GM06990 (cell line): ENCODE data around the gene ATP2A2.

ENCODE experiments used
- DNase-seq: peaks from one replicate; pipeline ENCODE4 v3.0.0-alpha.2; 2011; ENCODE audit not compliant: insufficient read length; ENCODE audit errors: extremely low read depth
- H3K27me3 ChIP-seq: replicated peaks from 2 replicates; pipeline ENCODE4 v1.6.0; 2011; ENCODE audit warnings: low read length; ENCODE audit not compliant: control insufficient read depth, insufficient read depth
- H3K36me3 ChIP-seq: 2 replicates; pipeline ENCODE4 v1.5.1; 2011; ENCODE audit warnings: low read length; ENCODE audit not compliant: control insufficient read depth, insufficient read depth
- H3K4me3 ChIP-seq: replicated peaks from 2 replicates; pipeline ENCODE4 v1.5.1; 2011; ENCODE audit warnings: low read depth, mild to moderate bottlenecking, control low read depth, low read length
- CTCF ChIP-seq: IDR thresholded peaks from 2 replicates; pipeline ENCODE4 v1.5.1; 2011; ENCODE audit warnings: low read length, control low read depth, mild to moderate bottlenecking, inconsistent platforms; ENCODE audit not compliant: insufficient read depth, poor library complexity, severe bottlenecking

ATP2A2 gene

DNA sequence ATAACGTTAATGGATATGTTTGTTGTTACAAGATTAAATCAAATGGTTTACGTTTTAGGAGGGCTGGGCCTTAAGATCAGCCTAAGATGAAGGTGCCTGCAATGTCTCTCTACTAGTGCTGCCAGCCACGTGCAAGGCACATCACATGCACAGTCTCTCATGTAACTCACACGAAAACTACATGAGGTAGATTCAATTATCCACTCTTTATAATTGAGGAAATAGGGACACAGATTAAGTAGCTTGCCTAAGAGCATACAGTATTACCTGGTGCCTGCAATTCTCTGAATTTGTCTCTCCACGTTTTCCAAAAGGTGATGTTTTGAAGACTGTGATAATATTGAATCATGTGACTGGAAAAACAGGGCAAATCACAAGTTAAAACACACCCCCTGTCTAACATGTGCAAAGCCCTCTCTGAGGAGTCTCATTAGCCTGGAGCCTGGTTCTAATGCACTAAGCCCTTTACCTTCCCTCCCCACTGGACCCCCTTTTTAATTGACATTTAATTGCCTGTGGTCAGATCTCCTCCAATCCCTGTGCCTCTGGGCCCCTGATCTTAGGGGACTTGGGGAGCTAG, 14.6 kb upstream of the ATP2A2 start:
- Histone ChIP-seq H3K36me3 (no peaks in the 10 kb centered on the region), H3K4me3 (no peak overlapping the region), H3K27me3 (no peaks in the 10 kb centered on the region)
- no peak for DNase-seq
- TF ChIP-seq CTCF = no peak

DNA sequence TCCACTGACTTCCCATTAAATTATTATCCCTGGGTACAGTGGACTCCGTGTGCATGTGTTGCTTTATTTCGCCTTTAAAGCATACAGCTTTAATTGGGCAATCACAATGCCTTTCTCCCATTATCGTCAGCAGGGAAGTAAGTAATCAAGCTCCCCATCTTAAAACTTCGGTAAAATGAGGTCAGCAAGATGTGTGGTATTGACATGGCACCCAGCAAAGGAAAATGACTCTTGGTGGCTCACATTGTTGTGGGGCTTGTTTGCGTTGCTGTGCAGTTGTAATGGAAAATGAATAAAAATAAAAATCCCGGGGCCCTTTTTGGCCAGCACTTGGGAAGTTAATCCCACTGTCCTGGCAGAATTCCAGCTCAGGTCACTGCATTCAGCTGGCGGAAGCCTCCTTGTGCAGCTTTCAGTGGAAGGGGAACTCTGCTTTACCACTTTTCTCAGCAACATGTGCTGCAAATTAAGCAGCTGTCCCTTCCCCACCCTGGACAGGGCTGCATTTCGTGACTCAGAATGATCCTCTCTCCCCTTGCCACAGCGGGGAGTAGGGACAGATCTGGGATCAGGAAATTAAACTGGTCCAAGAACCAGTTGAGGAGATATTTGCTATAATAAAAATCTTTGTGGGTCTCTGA, 13.9 kb upstream of the ATP2A2 start:
- Histone ChIP-seq H3K4me3 (no peak overlapping the region), H3K27me3 (no peaks in the 10 kb centered on the region), H3K36me3 (no peaks in the 10 kb centered on the region)
- no peak for TF ChIP-seq CTCF
- DNase-seq = no peak

- DNase-seq = no peak
- Histone ChIP-seq H3K36me3 (no peaks in the 10 kb centered on the region), H3K4me3 (no peak overlapping the region), H3K27me3 (no peaks in the 10 kb centered on the region)
- TF ChIP-seq CTCF = no peak
These were observed 11.4 kb upstream of the ATP2A2 start for GRCh38 chr12:110269622-110270124.

DNA sequence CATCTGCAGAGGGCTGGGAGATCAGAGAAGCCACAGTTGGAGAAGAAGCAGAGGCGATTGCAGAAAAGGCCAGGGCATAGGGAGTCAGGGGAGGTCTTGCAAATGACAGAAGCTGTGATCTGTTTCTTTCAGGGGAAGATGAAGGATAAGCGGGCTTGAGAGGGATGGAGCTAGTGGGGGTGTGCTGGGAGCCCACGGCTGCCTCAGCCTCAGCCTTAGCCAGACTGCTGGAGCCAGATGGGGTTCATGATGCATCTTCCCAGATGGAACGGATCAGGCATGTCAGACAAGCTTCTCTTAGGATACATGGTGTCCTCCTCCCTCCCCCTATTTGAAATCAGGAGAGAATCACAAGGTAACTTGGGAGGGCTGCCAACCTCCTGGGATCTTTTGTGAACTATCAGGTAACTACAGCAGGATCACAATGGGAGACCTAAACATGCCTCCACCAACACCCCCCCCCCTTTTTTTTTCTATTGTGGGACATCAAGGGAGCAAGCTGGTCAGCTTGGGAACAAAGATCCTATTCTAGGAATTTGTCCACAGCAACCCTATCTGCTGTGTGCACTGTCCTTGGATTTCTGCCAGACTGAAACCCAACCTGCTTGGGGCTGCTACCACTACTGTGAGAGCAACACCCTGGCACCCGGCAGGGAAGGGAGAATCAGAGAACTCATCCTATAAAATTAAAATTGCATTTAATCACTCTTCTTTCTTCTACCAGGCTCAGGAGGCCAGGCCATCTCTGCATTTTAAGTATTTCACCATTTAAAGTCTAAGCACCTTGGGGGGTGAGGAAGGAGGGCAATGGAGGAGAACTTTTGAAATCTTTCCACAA, 10.7 kb upstream of the ATP2A2 start:
- H3K4me3 ChIP-seq = no peak overlapping the region
- no peak for DNase-seq
- H3K27me3 ChIP-seq = no peaks in the 10 kb centered on the region
- no peak for TF ChIP-seq CTCF
- no peaks in the 10 kb centered on the region for H3K36me3 ChIP-seq

GRCh38 chr12:110271015-110271414, 10.0 kb upstream of the ATP2A2 start:
- no peaks in the 10 kb centered on the region for H3K36me3 ChIP-seq
- TF ChIP-seq CTCF = no peak
- DNase-seq = no peak
- no peak overlapping the region for H3K4me3 ChIP-seq
- H3K27me3 ChIP-seq = no peaks in the 10 kb centered on the region
